K562 (cell line): ENCODE data around the gene NET1. TPM values are rescaled to one million over a fixed set of nuclear protein-coding genes. Genes with fewer than 3 reads are reported as not detected.

Experiments
- BCOR ChIP-seq: fragments of 450-650 bp; IDR thresholded peaks from 2 replicates; pipeline ENCODE4 v1.6.1; 2016
- CCNT2 ChIP-seq: IDR thresholded peaks from 2 replicates; pipeline ENCODE4 v1.6.1; 2011; ENCODE audit warnings: borderline replicate concordance, low read depth, mild to moderate bottlenecking, moderate library complexity, mixed read lengths, low read length; ENCODE audit not compliant: insufficient read length; ENCODE audit errors: extremely low read depth
- CEBPB ChIP-seq: fragments of 450-650 bp; IDR thresholded peaks from 2 replicates; pipeline ENCODE4 v1.6.1; 2016; ENCODE audit warnings: missing genetic modification characterization, missing compliant biosample characterization
- CREB3L1 ChIP-seq: fragments of 450-650 bp; IDR thresholded peaks from 2 replicates; pipeline ENCODE4 v1.6.1; 2014; ENCODE audit warnings: low read depth, mild to moderate bottlenecking, moderate library complexity, borderline replicate concordance
- GTF2A2 ChIP-seq: IDR thresholded peaks from 2 replicates; pipeline ENCODE4 v1.6.1; 2016; ENCODE audit warnings: mild to moderate bottlenecking, missing genetic modification characterization, missing compliant biosample characterization
- HMBOX1 ChIP-seq: sonication (generic); IDR thresholded peaks from 2 replicates; pipeline ENCODE4 v1.6.1; 2016
- JUN ChIP-seq, 2 experiments: sonication (generic) in 1 of 2; formaldehyde crosslinking in 1 of 2; IDR thresholded peaks; 2 replicates each; pipeline versions ENCODE4 v1.6.1 to v1.8.0; 2012 to 2022; ENCODE audit warnings: borderline replicate concordance in 2 of 2, mild to moderate bottlenecking in 2 of 2, improper control_type of control experiment in 1 of 2, low read depth in 1 of 2, low read length in 1 of 2, missing genetic modification reagents in 1 of 2
- KAT8 ChIP-seq: fragments of 450-650 bp; IDR thresholded peaks from 2 replicates; pipeline ENCODE4 v1.6.1; 2016; ENCODE audit warnings: low read depth, mild to moderate bottlenecking
- MAZ ChIP-seq, 2 experiments: fragments of 450-650 bp in 1 of 2; sonication (generic) in 1 of 2; formaldehyde crosslinking; IDR thresholded peaks in 1 of 2; conservative IDR thresholded peaks in 1 of 2; 2 replicates each; pipeline versions ENCODE4 v1.4.0 to v1.5.0; 2020; ENCODE audit warnings: mild to moderate bottlenecking in 1 of 2, missing genetic modification reagents in 1 of 2
- MECOM ChIP-seq: fragments of 250-450 bp; sonication (Bioruptor Pico); IDR thresholded peaks from 2 replicates; pipeline ENCODE4 v1.8.0; 2022; ENCODE audit warnings: inconsistent platforms
- NR2C1 ChIP-seq, 2 experiments: fragments of 450-650 bp; IDR thresholded peaks; 2 replicates each; pipeline ENCODE4 v1.6.1; 2017; ENCODE audit warnings: mild to moderate bottlenecking in 2 of 2, antibody characterized with exemption in 1 of 2, inconsistent platforms in 1 of 2, missing compliant biosample characterization in 1 of 2, missing genetic modification characterization in 1 of 2
- POLR2G ChIP-seq: fragments of 200-400 bp; formaldehyde crosslinking; IDR thresholded peaks from 2 replicates; pipeline ENCODE4 v1.6.1; 2017; ENCODE audit warnings: low read depth, mild to moderate bottlenecking, antibody characterized with exemption, low read length, moderate library complexity
- SRSF1 ChIP-seq: fragments of 200-400 bp; formaldehyde crosslinking; IDR thresholded peaks from 2 replicates; pipeline ENCODE4 v1.6.1; 2017; ENCODE audit warnings: mild to moderate bottlenecking, low read depth, low read length, moderate library complexity
- TCF7L2 ChIP-seq: fragments of 150-350 bp; IDR thresholded peaks from 2 replicates; pipeline ENCODE4 v1.6.1; 2016; ENCODE audit warnings: low read depth, mild to moderate bottlenecking, low read length, moderate library complexity
- TRIM25 ChIP-seq: fragments of 450-650 bp; IDR thresholded peaks from 2 replicates; pipeline ENCODE4 v1.7.0; 2016; ENCODE audit warnings: borderline replicate concordance
- UBTF ChIP-seq, 2 experiments: IDR thresholded peaks; 2 replicates each; pipeline ENCODE4 v1.6.1; 2012; ENCODE audit warnings: improper control_type of control experiment in 2 of 2, low read depth in 2 of 2, low read length in 2 of 2, borderline replicate concordance in 1 of 2
- ZNF197 ChIP-seq: fragments of 200-800 bp; sonication (Bioruptor generic); IDR thresholded peaks from 2 replicates; pipeline ENCODE4 v1.6.1; 2016; ENCODE audit warnings: low read depth, missing genetic modification characterization, missing compliant biosample characterization
- ZNF232 ChIP-seq: sonication (generic); formaldehyde crosslinking; IDR thresholded peaks from 2 replicates; pipeline ENCODE4 v1.8.0; 2022; ENCODE audit warnings: mild to moderate bottlenecking, missing genetic modification reagents
- ZNF347 ChIP-seq: fragments of 450-650 bp; formaldehyde crosslinking; IDR thresholded peaks from 2 replicates; pipeline ENCODE4 v1.4.0; 2020; ENCODE audit warnings: low read depth, mild to moderate bottlenecking, moderate library complexity
- ZNF780A ChIP-seq: fragments of 250-450 bp; sonication (Bioruptor Pico); IDR thresholded peaks from 2 replicates; pipeline ENCODE4 v1.5.0; 2021; ENCODE audit warnings: mild to moderate bottlenecking
- polyA plus RNA-seq, 8 experiments: library from polyadenylated mRNA; depleted of rRNA in 4 of 8; stranded (reverse) in 5 of 8; unstranded in 3 of 8; fragments of >200 nt; fragmentation: Nextera tagmentation in 2 of 8; fragmentation: Illumina TruSeq in 1 of 8; extraction: Ambion mirVana in 2 of 8; extraction: Trizol in 1 of 8; gene quantifications; 2 replicates each; pipeline versions ENCODE4 v1.2.1 to v1.2.3, GENCODE V29; 2011 to 2014; ENCODE audit warnings: inconsistent platforms in 1 of 8, missing spikeins in 1 of 8
- total RNA-seq, 7 experiments: library from RNA; depleted of rRNA in 6 of 7; stranded (reverse); fragments of >200 nt in 6 of 7; fragmentation: Illumina TruSeq in 2 of 7; extraction: Trizol in 2 of 7; gene quantifications; 2 replicates each; pipeline versions ENCODE4 v1.2.1 to v1.2.3, GENCODE V29; 2011 to 2021; ENCODE audit warnings: low replicate concordance in 1 of 7

Gene NET1
- total and polyA plus RNA-seq, 9 of the 15 experiments (the other 6 are each of a cell fraction or from before 2014, with no cell fraction given), result 47.4 to 258 (median 106) TPM

GRCh38 chr10:5477948-5478693, 65.8 kb downstream of the NET1 start (continued):
- TF ChIP-seq ZNF347 (CRISPR knock-in tag) (no peak), NR2C1 (IDR thresholded peaks at IDR 0.05) (no peak), NR2C1 (tag; IDR thresholded peaks at IDR 0.05) (no peak), CCNT2 (no peak), HMBOX1 (peak; percentile 51; the same call in 1 of the 2 replicates), POLR2G (0 out of 2 replicates have a peak, but pooled peaks have one; percentile 34), JUN (IDR thresholded peaks at IDR 0.05; ENCODE audit: borderline replicate concordance, low read depth, low read length) (no peak), JUN (CRISPR knock-in tag; IDR thresholded peaks at IDR 0.05; ENCODE audit: borderline replicate concordance) (no peak), MECOM (CRISPR knock-in tag) (no peak), UBTF (IDR thresholded peaks at IDR 0.05; ENCODE audit: borderline replicate concordance in 1 of 2, low read depth in 2 of 2, low read length in 2 of 2) (peak in 1 of 2 experiments; percentile 52; a peak in 3 of 4 replicates), GTF2A2 (tag) (no peak), CEBPB (tag) (no peak), ZNF197 (CRISPR knock-in tag) (no peak), SRSF1 (no peak), MAZ (CRISPR knock-in tag; conservative IDR thresholded peaks at IDR 0.05 in 1 of 2, IDR thresholded peaks at IDR 0.05 in 1 of 2) (peak in 1 of 2 experiments; percentile 13; a peak in 1 of 4 replicates), KAT8 (no peak), TRIM25 (no peak), BCOR (no peak), CREB3L1 (no peak), ZNF780A (CRISPR knock-in tag) (no peak), ZNF232 (CRISPR knock-in tag) (no peak), TCF7L2 (no peak)
